H1 (cell line): Measurements from ENCODE around the gene PRKAA2. TPM values are rescaled to one million over a fixed set of nuclear protein-coding genes. Genes with fewer than 3 reads are reported as not detected.

Experiments
- CTCF ChIA-PET: fragments of 300-600 bp; sonication (Branson Sonifier 250); formaldehyde crosslinking; loops from one replicate; lab custom pipeline; 2021; ENCODE audit not compliant: partially characterized antibody; lab: Charles Lee
- POLR2A ChIA-PET: fragments of 300-600 bp; sonication (Branson Sonifier 250); formaldehyde crosslinking; loops from one replicate; lab custom pipeline; 2021; ENCODE audit warnings: inconsistent platforms; ENCODE audit not compliant: partially characterized antibody; lab: Charles Lee
- DNase-seq, 2 experiments: peaks; one replicate each; pipeline versions ENCODE4 v3.0.0 to v3.0.0-alpha.2; 2010 to 2022; ENCODE audit warnings: low spot score in 2 of 2, low read depth in 1 of 2, mixed read lengths in 1 of 2
- FAIRE-seq: peaks from 2 replicates; lab custom pipeline; 2011; peaks lifted over from hg19 to GRCh38; lab: Jason Lieb, UNC
- H2AFZ ChIP-seq: 2 replicates; pipeline ENCODE4 v1.8.1; 2012; ENCODE audit warnings: low read length, inconsistent platforms
- H2AK5ac ChIP-seq: 2 replicates; pipeline ENCODE4 v1.6.1; 2013; ENCODE audit warnings: low read depth, low read length
- H2BK120ac ChIP-seq: replicated peaks from 2 replicates; pipeline ENCODE3; 2013; ENCODE audit warnings: low read depth, low read length, inconsistent platforms
- H2BK12ac ChIP-seq: 2 replicates; pipeline ENCODE4 v1.6.1; 2013; ENCODE audit warnings: low read depth, low read length
- H2BK15ac ChIP-seq: 2 replicates; pipeline ENCODE4 v1.6.1; 2013; ENCODE audit warnings: low read length
- H2BK20ac ChIP-seq: 2 replicates; pipeline ENCODE4 v1.6.1; 2013; ENCODE audit warnings: low read length
- H2BK5ac ChIP-seq: 2 replicates; pipeline ENCODE4 v1.6.1; 2013; ENCODE audit warnings: low read depth, low read length
- H3K14ac ChIP-seq: 2 replicates; pipeline ENCODE4 v1.6.1; 2013; ENCODE audit warnings: inconsistent platforms; ENCODE audit not compliant: insufficient read length
- H3K18ac ChIP-seq: 2 replicates; pipeline ENCODE4 v1.6.1; 2013; ENCODE audit warnings: low read length; ENCODE audit errors: extremely low read depth
- H3K23ac ChIP-seq: 2 replicates; pipeline ENCODE4 v1.6.1; 2013; ENCODE audit warnings: inconsistent platforms; ENCODE audit not compliant: insufficient read length
- H3K23me2 ChIP-seq: 2 replicates; pipeline ENCODE4 v1.6.1; 2013; ENCODE audit warnings: low read depth, low read length
- H3K27ac ChIP-seq: 2 replicates; pipeline ENCODE4 v1.6.1; 2011; ENCODE audit warnings: low read depth, low read length, inconsistent platforms
- H3K27me3 ChIP-seq, 4 experiments: replicated peaks in 1 of 4; 1 replicate in 1 of 4; 2 replicates in 3 of 4; pipeline versions ENCODE4 v1.6.1 to v1.8.1; 2011 to 2013; ENCODE audit warnings: low read length in 3 of 4, mild to moderate bottlenecking in 3 of 4, inconsistent platforms in 2 of 4, mixed read lengths in 2 of 4, moderate library complexity in 1 of 4; ENCODE audit not compliant: control insufficient read depth in 3 of 4, insufficient read depth in 3 of 4; ENCODE audit errors: extremely low read depth in 1 of 4
- H3K36me3 ChIP-seq, 4 experiments: 2 replicates each; pipeline versions ENCODE4 v1.6.1 to v1.8.1; 2011 to 2013; ENCODE audit warnings: mild to moderate bottlenecking in 4 of 4, low read length in 3 of 4, moderate library complexity in 2 of 4, control low read depth in 1 of 4, inconsistent platforms in 1 of 4; ENCODE audit not compliant: insufficient read depth in 4 of 4, control insufficient read depth in 2 of 4
- H3K4ac ChIP-seq: replicated peaks from 2 replicates; pipeline ENCODE3; 2013; ENCODE audit warnings: low read length, low read depth, mixed read lengths, inconsistent platforms; ENCODE audit not compliant: insufficient read length
- H3K4me1 ChIP-seq, 4 experiments: replicated peaks in 1 of 4; 1 replicate in 1 of 4; 2 replicates in 3 of 4; pipeline versions ENCODE4 v1.6.1 to v1.8.1; 2011 to 2013; ENCODE audit warnings: low read length in 3 of 4, inconsistent platforms in 2 of 4, mixed read lengths in 1 of 4; ENCODE audit not compliant: insufficient read depth in 4 of 4, control insufficient read depth in 3 of 4
- H3K4me2 ChIP-seq, 2 experiments: 2 replicates each; pipeline versions ENCODE4 v1.6.1 to v1.8.1; 2011 to 2013; ENCODE audit warnings: low read depth in 2 of 2, low read length in 2 of 2, control low read depth in 1 of 2, inconsistent platforms in 1 of 2, mild to moderate bottlenecking in 1 of 2; ENCODE audit not compliant: insufficient read depth in 1 of 2
- H3K4me3 ChIP-seq, 4 experiments: fragments of 200-600, 300-600 bp in 1 of 4; sonication (generic), shearing (Covaris generic), sonication (Bioruptor Twin) in 1 of 4; 2 replicates each; pipeline versions ENCODE4 v1.5.1 to v1.8.1; 2011 to 2016; ENCODE audit warnings: low read length in 4 of 4, low read depth in 3 of 4, control low read depth in 2 of 4, inconsistent platforms in 2 of 4, mild to moderate bottlenecking in 2 of 4, mixed read lengths in 1 of 4, moderate library complexity in 1 of 4; ENCODE audit not compliant: insufficient read depth in 2 of 4; ENCODE audit errors: extremely low read depth in 1 of 4
- H3K56ac ChIP-seq: replicated peaks from 2 replicates; pipeline ENCODE3; 2013; ENCODE audit warnings: low read depth, mild to moderate bottlenecking, mixed read lengths, low read length, inconsistent platforms; ENCODE audit not compliant: insufficient read length
- H3K79me1 ChIP-seq: 2 replicates; pipeline ENCODE4 v1.6.1; 2013; ENCODE audit warnings: low read depth, low read length, control low read depth
- H3K79me2 ChIP-seq, 2 experiments: 2 replicates each; pipeline versions ENCODE4 v1.6.1 to v1.8.1; 2012 to 2013; ENCODE audit warnings: low read length in 2 of 2, mild to moderate bottlenecking in 2 of 2, inconsistent platforms in 1 of 2; ENCODE audit not compliant: insufficient read depth in 2 of 2, control insufficient read depth in 1 of 2
- H3K9ac ChIP-seq, 4 experiments: replicated peaks in 1 of 4; 1 replicate in 1 of 4; 2 replicates in 3 of 4; pipeline versions ENCODE4 v1.6.1 to v1.8.1; 2011 to 2013; ENCODE audit warnings: low read depth in 3 of 4, low read length in 3 of 4, control low read depth in 2 of 4, mild to moderate bottlenecking in 2 of 4, moderate library complexity in 2 of 4, inconsistent platforms in 1 of 4; ENCODE audit errors: extremely low read depth in 1 of 4
- H3K9me3 ChIP-seq, 2 experiments: 2 replicates each; pipeline versions ENCODE4 v1.6.1 to v1.8.1; 2012 to 2013; ENCODE audit warnings: mild to moderate bottlenecking in 2 of 2, moderate library complexity in 2 of 2, control low read depth in 1 of 2, inconsistent platforms in 1 of 2, low read depth in 1 of 2, low read length in 1 of 2, mixed read lengths in 1 of 2; ENCODE audit not compliant: insufficient read depth in 2 of 2
- H4K20me1 ChIP-seq, 2 experiments: replicated peaks in 1 of 2; 2 replicates each; pipeline versions ENCODE3 to v1.8.1; 2011 to 2013; ENCODE audit warnings: inconsistent platforms in 2 of 2, low read length in 2 of 2, mild to moderate bottlenecking in 1 of 2; ENCODE audit not compliant: insufficient read depth in 2 of 2, control insufficient read depth in 1 of 2
- H4K5ac ChIP-seq: 2 replicates; pipeline ENCODE4 v1.6.1; 2013; ENCODE audit warnings: low read length, low read depth, mixed read lengths, inconsistent platforms; ENCODE audit not compliant: insufficient read length
- H4K8ac ChIP-seq: 2 replicates; pipeline ENCODE4 v1.8.0; 2013; ENCODE audit warnings: mild to moderate bottlenecking, moderate library complexity, low read length, inconsistent platforms; ENCODE audit not compliant: insufficient read depth; ENCODE audit errors: extremely low read depth
- H4K91ac ChIP-seq: replicated peaks from 2 replicates; pipeline ENCODE3; 2013; ENCODE audit warnings: low read length, mixed read lengths, inconsistent platforms; ENCODE audit not compliant: insufficient read length
- CBX5 ChIP-seq: fragments of 300-800, 300-1000 bp; sonication (generic); IDR thresholded peaks from 2 replicates; pipeline ENCODE4 v1.7.1; 2016; ENCODE audit warnings: antibody characterized with exemption, low read length, low read depth
- KDM1A ChIP-seq: fragments of 200-600, 300-600 bp; sonication (generic); IDR thresholded peaks from 2 replicates; pipeline ENCODE4 v1.7.1; 2016; ENCODE audit warnings: mild to moderate bottlenecking, low read length, borderline replicate concordance
- POLR2AphosphoS5 ChIP-seq: IDR thresholded peaks from 2 replicates; pipeline ENCODE4 v1.6.1; 2011; ENCODE audit warnings: low read depth, low read length
- RAD21 ChIP-seq, 2 experiments: IDR thresholded peaks in 1 of 2; conservative IDR thresholded peaks in 1 of 2; 2 replicates each; pipeline ENCODE4 v1.6.1; 2011; ENCODE audit warnings: low read depth in 2 of 2, low read length in 2 of 2, improper control_type of control experiment in 1 of 2, inconsistent platforms in 1 of 2, mild to moderate bottlenecking in 1 of 2, moderate library complexity in 1 of 2
- WGBS, 2 experiments: shearing (Covaris generic) in 1 of 2; methylation state at CpG; one replicate each; pipeline versions ENCODE4 v1.1.6 to v1.1.7; 2013 to 2015; ENCODE audit warnings: low lambda C conversion rate in 2 of 2, mixed read lengths in 2 of 2, inconsistent platforms in 1 of 2, low coverage in 1 of 2, missing lambda C conversion rate in 1 of 2; ENCODE audit not compliant: insufficient replicate concordance in 2 of 2, insufficient coverage in 1 of 2, insufficient read length in 1 of 2; ENCODE audit errors: extremely low coverage in 1 of 2, missing lambda C conversion rate in 1 of 2; 5-methylcytosine and 5-hydroxymethylcytosine counted together
- polyA plus RNA-seq, 7 experiments: library from polyadenylated mRNA; depleted of rRNA in 3 of 7; stranded (reverse) in 5 of 7; unstranded in 2 of 7; fragments of >200 nt in 5 of 7; fragments of 200-250 nt in 2 of 7; gene quantifications; 1 replicate in 5 of 7; 2 replicates in 1 of 7; 4 replicates in 1 of 7; pipeline versions ENCODE4 v1.2.1 to v1.2.3, GENCODE V29; 2011 to 2013; ENCODE audit warnings: missing spikeins in 2 of 7, mixed read lengths in 2 of 7
- total RNA-seq: library from RNA; stranded (reverse); fragmentation: NEBNext Ultra II Directional; extraction: Animal tissue kit (Norgen Biotek cat#: 25700); gene quantifications from 2 replicates; pipeline ENCODE4 v1.2.1, GENCODE V29; 2021
- TF ChIP-seq, protein P1 (sequence below), 3 experiments: IDR thresholded peaks; 1 replicate in 2 of 3; 2 replicates in 1 of 3; pipeline versions ENCODE4 v1.5.1 to v1.6.1; 2011; ENCODE audit warnings: low read length in 3 of 3, mild to moderate bottlenecking in 3 of 3, inconsistent platforms in 2 of 3, low read depth in 1 of 3, moderate library complexity in 1 of 3; ENCODE audit not compliant: insufficient read depth in 1 of 3; ENCODE audit errors: control extremely low read depth in 1 of 3
- TF ChIP-seq, protein P2 (sequence below): IDR thresholded peaks from 2 replicates; pipeline ENCODE4 v1.6.1; 2012; ENCODE audit warnings: low read length, inconsistent platforms

PRKAA2 gene
- total and polyA plus RNA-seq, 2 of the 8 experiments (the other 6 are each of a cell fraction or from before 2014, with no cell fraction given), result 2.6 to 6.4 TPM

DNA sequence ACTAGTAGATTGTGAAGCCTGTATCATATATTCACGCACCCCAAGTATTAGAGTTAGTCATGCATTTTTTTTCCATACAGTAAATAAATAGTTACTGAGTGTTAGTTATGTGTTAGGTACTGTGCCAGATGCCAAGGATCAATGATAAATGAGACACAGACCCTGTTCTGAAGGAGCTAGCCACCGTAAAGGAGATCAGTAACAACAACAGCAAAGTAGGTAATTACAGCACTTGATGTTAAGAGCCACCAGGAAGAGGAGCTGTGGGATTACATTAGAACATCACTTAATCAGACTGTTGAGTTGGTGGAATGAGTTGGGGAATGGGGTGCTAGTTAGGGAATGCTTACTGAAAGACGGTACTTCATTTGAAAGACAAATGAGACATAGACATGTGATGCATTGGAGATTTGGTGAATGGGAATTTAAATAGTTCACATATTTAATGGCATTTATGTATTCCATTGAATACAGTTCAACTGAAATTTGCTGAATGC lies 21.0 kb downstream of the PRKAA2 start:
- Histone ChIP-seq H3K27ac (no peak overlapping the region), H2BK120ac (no peak overlapping the region), H3K36me3 (no peaks in the 10 kb centered on the region), H3K79me1 (no peaks in the 10 kb centered on the region), H4K5ac (no peak overlapping the region), H3K14ac (no peak overlapping the region), H2AK5ac (no peak overlapping the region), H3K23ac (no peak overlapping the region), H2BK20ac (no peak overlapping the region), H3K18ac (no peak overlapping the region), H3K4me1 (no peaks in the 10 kb centered on the region), H4K91ac (no peak overlapping the region), H3K27me3 (peaks cover 0 to 1% (median 0%) of the 10 kb centered on the region in 4 experiments; a peak in 1 of 7 replicates), H3K4ac (no peak overlapping the region), H2BK5ac (no peak overlapping the region), H3K4me3 (no peak overlapping the region), H3K4me2 (no peak overlapping the region), H3K9me3 (no peaks in the 10 kb centered on the region), H4K20me1 (no peaks in the 10 kb centered on the region), H4K8ac (no peak overlapping the region), H3K9ac (no peak overlapping the region), H2BK15ac (no peak overlapping the region), H2AFZ (no peak overlapping the region), H3K56ac (no peak overlapping the region), H3K23me2 (no peaks in the 10 kb centered on the region), H2BK12ac (no peak overlapping the region), H3K79me2 (no peaks in the 10 kb centered on the region; a peak in 1 of 4 replicates)
- CTCF ChIA-PET, result interaction anchor here (0.8 to 4.5 kb wide), 4 partner anchors 23 to 1183 kb away, joined by 3 to 18 read pairs (median 3); no protein-coding TSS in a partner anchor
- DNase-seq, result no peak
- no peak for TF ChIP-seq POLR2AphosphoS5
- TF ChIP-seq CBX5, result no peak
- peak; percentile 38 to 46 for TF ChIP-seq RAD21 (IDR thresholded peaks at IDR 0.05 in 1 of 2, conservative IDR thresholded peaks at IDR 0.05 in 1 of 2; ENCODE audit: low read depth in 2 of 2, low read length in 2 of 2)
- TF ChIP-seq, protein P1, sequence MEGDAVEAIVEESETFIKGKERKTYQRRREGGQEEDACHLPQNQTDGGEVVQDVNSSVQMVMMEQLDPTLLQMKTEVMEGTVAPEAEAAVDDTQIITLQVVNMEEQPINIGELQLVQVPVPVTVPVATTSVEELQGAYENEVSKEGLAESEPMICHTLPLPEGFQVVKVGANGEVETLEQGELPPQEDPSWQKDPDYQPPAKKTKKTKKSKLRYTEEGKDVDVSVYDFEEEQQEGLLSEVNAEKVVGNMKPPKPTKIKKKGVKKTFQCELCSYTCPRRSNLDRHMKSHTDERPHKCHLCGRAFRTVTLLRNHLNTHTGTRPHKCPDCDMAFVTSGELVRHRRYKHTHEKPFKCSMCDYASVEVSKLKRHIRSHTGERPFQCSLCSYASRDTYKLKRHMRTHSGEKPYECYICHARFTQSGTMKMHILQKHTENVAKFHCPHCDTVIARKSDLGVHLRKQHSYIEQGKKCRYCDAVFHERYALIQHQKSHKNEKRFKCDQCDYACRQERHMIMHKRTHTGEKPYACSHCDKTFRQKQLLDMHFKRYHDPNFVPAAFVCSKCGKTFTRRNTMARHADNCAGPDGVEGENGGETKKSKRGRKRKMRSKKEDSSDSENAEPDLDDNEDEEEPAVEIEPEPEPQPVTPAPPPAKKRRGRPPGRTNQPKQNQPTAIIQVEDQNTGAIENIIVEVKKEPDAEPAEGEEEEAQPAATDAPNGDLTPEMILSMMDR (IDR thresholded peaks at IDR 0.05; ENCODE audit: control extremely low read depth in 1 of 3, insufficient read depth in 1 of 3, low read depth in 1 of 3, low read length in 3 of 3), result peak in 1 of 3 experiments; percentile 21; a peak in 1 of 4 replicates
- no peak for TF ChIP-seq KDM1A
- TF ChIP-seq, protein P2, sequence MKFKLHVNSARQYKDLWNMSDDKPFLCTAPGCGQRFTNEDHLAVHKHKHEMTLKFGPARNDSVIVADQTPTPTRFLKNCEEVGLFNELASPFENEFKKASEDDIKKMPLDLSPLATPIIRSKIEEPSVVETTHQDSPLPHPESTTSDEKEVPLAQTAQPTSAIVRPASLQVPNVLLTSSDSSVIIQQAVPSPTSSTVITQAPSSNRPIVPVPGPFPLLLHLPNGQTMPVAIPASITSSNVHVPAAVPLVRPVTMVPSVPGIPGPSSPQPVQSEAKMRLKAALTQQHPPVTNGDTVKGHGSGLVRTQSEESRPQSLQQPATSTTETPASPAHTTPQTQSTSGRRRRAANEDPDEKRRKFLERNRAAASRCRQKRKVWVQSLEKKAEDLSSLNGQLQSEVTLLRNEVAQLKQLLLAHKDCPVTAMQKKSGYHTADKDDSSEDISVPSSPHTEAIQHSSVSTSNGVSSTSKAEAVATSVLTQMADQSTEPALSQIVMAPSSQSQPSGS, result no peak
- no peak for FAIRE-seq
- WGBS, 2 experiments, result 72% methylated on average over 3 of the region's 3 CpGs; no CpG with 5 or more reads in 1 of the 2 experiments
- POLR2A ChIA-PET, result interaction anchor here (1.1 kb wide), 1 partner anchor 12 kb away, joined by 4 read pairs; no protein-coding TSS in a partner anchor
